ENCODE measurements around the gene CASP6.

The CASP6 gene

DNA sequence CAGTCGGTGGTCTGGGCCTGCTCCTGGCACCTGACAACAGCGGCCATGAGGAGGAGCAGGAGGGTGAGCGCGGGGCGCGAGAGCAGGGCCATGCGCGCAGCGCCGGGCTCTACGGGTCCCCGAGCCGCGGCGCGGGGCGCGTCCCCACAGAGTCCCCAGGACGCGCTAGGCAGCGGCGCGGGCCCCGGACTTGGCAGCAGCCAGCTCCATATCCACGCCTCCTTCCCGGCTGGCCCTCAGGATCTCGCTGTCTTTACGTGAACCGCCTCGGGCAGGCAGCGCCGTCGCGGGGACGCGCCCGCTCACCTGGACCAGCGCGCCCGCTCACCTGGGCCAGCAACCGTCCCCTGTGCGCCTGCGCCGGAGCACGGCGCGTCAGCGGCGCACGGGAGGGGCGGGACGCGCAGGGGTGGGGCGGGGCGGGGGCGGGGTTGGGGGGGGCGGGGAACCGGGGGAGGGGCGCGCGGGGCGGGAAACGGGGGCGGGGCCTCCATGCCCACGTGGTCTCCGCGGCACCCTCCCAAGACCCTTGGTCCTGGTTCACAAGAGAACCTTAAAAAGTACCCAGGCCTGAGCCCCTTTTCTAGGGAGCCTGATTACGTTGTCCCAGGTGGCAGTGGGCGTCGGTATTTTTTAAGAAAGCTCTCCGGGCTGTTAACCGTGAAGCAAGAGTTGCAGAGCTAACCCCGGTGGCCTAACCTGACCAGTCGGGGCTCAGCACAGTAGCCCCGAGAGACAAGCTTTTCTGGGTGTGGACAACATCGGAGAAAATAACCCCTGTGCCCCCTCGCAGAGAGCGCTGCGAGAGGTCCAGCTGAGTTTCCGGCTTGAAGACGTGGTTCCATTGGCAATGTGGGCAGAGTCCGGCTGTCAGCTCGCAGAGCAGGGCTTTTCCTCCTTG, 26.7 kb upstream of the CASP6 start, which contains the start of gene PLA2G12A:
PLA2G12A (minus strand) TSS at position 353 of the 901 bp plus-strand sequence; CDS start at position 92, 261 bp downstream.
- peak; percentile 38 for DNase-seq (ENCODE audit: low read depth, low spot score)
- Histone ChIP-seq H3K9me3 (ENCODE audit: insufficient read depth, low read length) (no peaks in the 10 kb centered on the region), H3K27me3 (ENCODE audit: insufficient read depth, insufficient read length) (no peaks in the 10 kb centered on the region), H3K4me1 (ENCODE audit: insufficient read depth, insufficient read length) (no peaks in the 10 kb centered on the region), H3K9ac (ENCODE audit: insufficient read length, low read depth) (peak within 1 kb of the TSS; percentile 86), H3K36me3 (ENCODE audit: insufficient read depth, insufficient read length, low read length) (no peaks in the 10 kb centered on the region), H3K4me3 (ENCODE audit: insufficient read length, low read depth) (peak within 1 kb of the TSS; percentile 71)
- TF ChIP-seq YY1 (IDR thresholded peaks at IDR 0.05; ENCODE audit: insufficient read depth, insufficient read length) (no peak), SUZ12 (IDR thresholded peaks at IDR 0.05; ENCODE audit: extremely low read depth, insufficient read depth, insufficient read length) (no peak), ZNF274 (IDR thresholded peaks at IDR 0.05; ENCODE audit: low read depth, low read length) (no peak)

DNA sequence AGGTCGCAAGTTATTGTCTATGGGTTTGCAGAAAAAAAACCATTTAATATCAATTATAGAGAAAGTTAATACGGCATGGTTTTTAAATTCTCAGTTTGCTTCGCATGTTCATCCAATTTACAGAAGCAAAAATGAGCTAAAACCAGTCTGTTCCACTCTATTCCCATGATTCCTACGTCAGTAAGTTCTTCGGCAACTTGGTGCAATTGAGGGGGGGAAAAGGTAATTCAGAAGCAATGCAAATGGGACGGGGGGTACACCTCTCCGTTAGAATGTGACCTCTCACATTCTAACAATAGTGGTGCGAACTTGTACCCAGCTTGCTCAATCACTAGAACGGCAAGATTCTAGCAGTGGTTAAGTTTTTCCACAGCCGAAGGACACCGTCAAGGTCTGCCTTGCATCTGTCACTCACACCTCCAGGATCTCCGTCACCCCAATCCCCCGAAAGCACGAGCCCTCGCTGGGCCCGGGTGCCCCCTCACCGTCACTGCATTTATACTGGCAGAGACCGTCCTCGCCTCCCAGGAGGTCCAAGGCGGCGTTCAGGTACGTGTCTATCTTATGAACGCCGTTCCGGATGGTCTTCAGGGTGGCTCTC, 26.0 kb upstream of the CASP6 start:
- H3K36me3 ChIP-seq (ENCODE audit: insufficient read depth, insufficient read length, low read length): no peaks in the 10 kb centered on the region
- no peaks in the 10 kb centered on the region for H3K27me3 ChIP-seq (ENCODE audit: insufficient read depth, insufficient read length)
- no peak for TF ChIP-seq ZNF274 (IDR thresholded peaks at IDR 0.05; ENCODE audit: low read depth, low read length)
- no peak for TF ChIP-seq SUZ12 (IDR thresholded peaks at IDR 0.05; ENCODE audit: extremely low read depth, insufficient read depth, insufficient read length)
- no peak for TF ChIP-seq YY1 (IDR thresholded peaks at IDR 0.05; ENCODE audit: insufficient read depth, insufficient read length)
- peak overlapping the region; percentile 86 for H3K9ac ChIP-seq (ENCODE audit: insufficient read length, low read depth)
- no peak for DNase-seq (ENCODE audit: low read depth, low spot score)
- no peaks in the 10 kb centered on the region for H3K4me1 ChIP-seq (ENCODE audit: insufficient read depth, insufficient read length)
- peak overlapping the region; percentile 70 for H3K4me3 ChIP-seq (ENCODE audit: insufficient read length, low read depth)
- no peaks in the 10 kb centered on the region for H3K9me3 ChIP-seq (ENCODE audit: insufficient read depth, low read length)

GRCh38 chr4:109728385-109728784, 25.1 kb upstream of the CASP6 start:
- no peak overlapping the region for H3K4me3 ChIP-seq (ENCODE audit: insufficient read length, low read depth)
- no peaks in the 10 kb centered on the region for H3K36me3 ChIP-seq (ENCODE audit: insufficient read depth, insufficient read length, low read length)
- TF ChIP-seq SUZ12 (IDR thresholded peaks at IDR 0.05; ENCODE audit: extremely low read depth, insufficient read depth, insufficient read length) (no peak), ZNF274 (IDR thresholded peaks at IDR 0.05; ENCODE audit: low read depth, low read length) (no peak), YY1 (IDR thresholded peaks at IDR 0.05; ENCODE audit: insufficient read depth, insufficient read length) (no peak)
- no peak overlapping the region for H3K9ac ChIP-seq (ENCODE audit: insufficient read length, low read depth)
- H3K27me3 ChIP-seq (ENCODE audit: insufficient read depth, insufficient read length): no peaks in the 10 kb centered on the region
- no peaks in the 10 kb centered on the region for H3K4me1 ChIP-seq (ENCODE audit: insufficient read depth, insufficient read length)
- no peak for DNase-seq (ENCODE audit: low read depth, low spot score)
- no peaks in the 10 kb centered on the region for H3K9me3 ChIP-seq (ENCODE audit: insufficient read depth, low read length)

GRCh38 chr4:109723110-109723509, 19.9 kb upstream of the CASP6 start:
- H3K9ac ChIP-seq (ENCODE audit: insufficient read length, low read depth): no peak overlapping the region
- no peak for DNase-seq (ENCODE audit: low read depth, low spot score)
- H3K27me3 ChIP-seq (ENCODE audit: insufficient read depth, insufficient read length): no peaks in the 10 kb centered on the region
- H3K36me3 ChIP-seq (ENCODE audit: insufficient read depth, insufficient read length, low read length): no peaks in the 10 kb centered on the region
- H3K4me3 ChIP-seq (ENCODE audit: insufficient read length, low read depth): no peak overlapping the region
- no peaks in the 10 kb centered on the region for H3K9me3 ChIP-seq (ENCODE audit: insufficient read depth, low read length)
- H3K4me1 ChIP-seq (ENCODE audit: insufficient read depth, insufficient read length): no peaks in the 10 kb centered on the region
- TF ChIP-seq SUZ12 (IDR thresholded peaks at IDR 0.05; ENCODE audit: extremely low read depth, insufficient read depth, insufficient read length) (no peak), YY1 (IDR thresholded peaks at IDR 0.05; ENCODE audit: insufficient read depth, insufficient read length) (no peak), ZNF274 (IDR thresholded peaks at IDR 0.05; ENCODE audit: low read depth, low read length) (no peak)

- no peak for DNase-seq (ENCODE audit: low read depth, low spot score)
- Histone ChIP-seq H3K4me1 (ENCODE audit: insufficient read depth, insufficient read length) (no peaks in the 10 kb centered on the region), H3K9ac (ENCODE audit: insufficient read length, low read depth) (no peak overlapping the region), H3K4me3 (ENCODE audit: insufficient read length, low read depth) (no peak overlapping the region), H3K36me3 (ENCODE audit: insufficient read depth, insufficient read length, low read length) (peaks cover 2% of the 10 kb centered on the region), H3K9me3 (ENCODE audit: insufficient read depth, low read length) (no peaks in the 10 kb centered on the region), H3K27me3 (ENCODE audit: insufficient read depth, insufficient read length) (no peaks in the 10 kb centered on the region)
- TF ChIP-seq SUZ12 (IDR thresholded peaks at IDR 0.05; ENCODE audit: extremely low read depth, insufficient read depth, insufficient read length): no peak
- no peak for TF ChIP-seq ZNF274 (IDR thresholded peaks at IDR 0.05; ENCODE audit: low read depth, low read length)
- TF ChIP-seq YY1 (IDR thresholded peaks at IDR 0.05; ENCODE audit: insufficient read depth, insufficient read length): no peak
Measured at GRCh38 chr4:109722357-109722756, 19.1 kb upstream of the CASP6 start.

DNA sequence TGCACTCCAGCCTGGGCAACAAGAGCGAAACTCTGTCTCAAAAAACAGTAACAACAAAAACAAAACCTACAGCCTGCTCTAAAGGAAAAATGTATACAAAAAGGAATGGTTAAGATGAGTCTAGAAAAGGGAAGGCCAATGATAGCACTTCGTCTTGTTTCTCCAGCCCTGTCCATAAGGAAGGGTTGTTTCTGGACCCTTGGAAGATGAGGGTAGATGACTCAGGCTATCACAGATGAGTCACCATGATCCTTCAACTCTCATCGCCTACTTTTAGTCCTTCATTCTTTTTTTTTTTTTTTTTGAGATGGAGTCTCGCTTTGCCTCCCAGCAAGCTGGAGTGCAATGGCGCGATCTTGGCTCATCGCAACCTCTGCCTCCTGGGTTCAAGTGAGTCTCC, 17.8 kb upstream of the CASP6 start:
- H3K36me3 ChIP-seq (ENCODE audit: insufficient read depth, insufficient read length, low read length): peaks cover 12% of the 10 kb centered on the region
- no peaks in the 10 kb centered on the region for H3K9me3 ChIP-seq (ENCODE audit: insufficient read depth, low read length)
- H3K9ac ChIP-seq (ENCODE audit: insufficient read length, low read depth): no peak overlapping the region
- H3K4me3 ChIP-seq (ENCODE audit: insufficient read length, low read depth): no peak overlapping the region
- no peak for DNase-seq (ENCODE audit: low read depth, low spot score)
- no peak for TF ChIP-seq YY1 (IDR thresholded peaks at IDR 0.05; ENCODE audit: insufficient read depth, insufficient read length)
- H3K27me3 ChIP-seq (ENCODE audit: insufficient read depth, insufficient read length): no peaks in the 10 kb centered on the region
- H3K4me1 ChIP-seq (ENCODE audit: insufficient read depth, insufficient read length): no peaks in the 10 kb centered on the region

DNA sequence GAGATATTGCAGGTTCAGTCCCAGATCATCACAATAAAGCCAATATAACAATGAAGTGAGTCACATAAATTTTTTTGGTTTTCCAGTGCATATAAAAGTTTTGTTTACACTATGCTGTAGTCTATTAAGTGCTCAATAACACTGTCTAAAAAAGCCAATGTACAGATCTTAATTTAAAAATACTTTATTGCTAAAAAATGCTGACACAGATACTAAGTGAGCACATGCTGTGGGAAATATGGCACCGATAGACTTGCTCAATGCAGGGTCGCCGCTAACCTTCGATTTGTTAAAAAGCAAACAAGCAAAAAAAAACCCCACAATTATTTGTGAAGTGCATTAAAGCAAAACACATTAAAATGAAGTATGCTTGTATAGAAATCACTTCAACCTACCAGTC, 16.4 kb upstream of the CASP6 start:
- no peaks in the 10 kb centered on the region for H3K9me3 ChIP-seq (ENCODE audit: insufficient read depth, low read length)
- no peak overlapping the region for H3K4me3 ChIP-seq (ENCODE audit: insufficient read length, low read depth)
- DNase-seq (ENCODE audit: low read depth, low spot score): no peak
- no peak overlapping the region for H3K9ac ChIP-seq (ENCODE audit: insufficient read length, low read depth)
- TF ChIP-seq ZNF274 (IDR thresholded peaks at IDR 0.05; ENCODE audit: low read depth, low read length) (no peak), YY1 (IDR thresholded peaks at IDR 0.05; ENCODE audit: insufficient read depth, insufficient read length) (no peak), SUZ12 (IDR thresholded peaks at IDR 0.05; ENCODE audit: extremely low read depth, insufficient read depth, insufficient read length) (no peak)
- H3K4me1 ChIP-seq (ENCODE audit: insufficient read depth, insufficient read length): no peaks in the 10 kb centered on the region
- H3K27me3 ChIP-seq (ENCODE audit: insufficient read depth, insufficient read length): no peaks in the 10 kb centered on the region
- peaks cover 12% of the 10 kb centered on the region for H3K36me3 ChIP-seq (ENCODE audit: insufficient read depth, insufficient read length, low read length)
